Osteoblast (primary cell): ENCODE measurements around the gene ITPRID2. TPM values are rescaled to one million over a fixed set of nuclear protein-coding genes. Genes with fewer than 3 reads are reported as not detected.
"Not testable (repeated sequence)": the region's sequence is repeated elsewhere in the genome, so short reads cannot be mapped to it uniquely, and the experiment has no call there.

Experiments used
- DNase-seq: peaks from one replicate; pipeline ENCODE4 v3.0.0; 2011; ENCODE audit warnings: low spot score, mixed read lengths; ENCODE audit not compliant: insufficient read length; ENCODE audit errors: missing footprints
- H2AFZ ChIP-seq: 2 replicates; pipeline ENCODE4 v1.6.0; 2011; ENCODE audit warnings: mild to moderate bottlenecking, low read length
- H3K27ac ChIP-seq: 2 replicates; pipeline ENCODE4 v1.5.1; 2011; ENCODE audit warnings: mild to moderate bottlenecking, low read depth, low read length, moderate library complexity
- H3K27me3 ChIP-seq: 2 replicates; pipeline ENCODE4 v1.6.0; 2012; ENCODE audit warnings: mild to moderate bottlenecking, control low read depth, inconsistent platforms, low read length, moderate library complexity; ENCODE audit not compliant: insufficient read depth
- H3K36me3 ChIP-seq: 2 replicates; pipeline ENCODE4 v1.5.1; 2011; ENCODE audit warnings: mild to moderate bottlenecking, low read length, control low read depth, moderate library complexity; ENCODE audit not compliant: insufficient read depth
- H3K4me1 ChIP-seq: 2 replicates; pipeline ENCODE4 v1.5.1; 2011; ENCODE audit warnings: mild to moderate bottlenecking, low read length, control low read depth, moderate library complexity; ENCODE audit not compliant: insufficient read depth
- H3K4me2 ChIP-seq: 2 replicates; pipeline ENCODE4 v1.6.0; 2011; ENCODE audit warnings: mild to moderate bottlenecking, low read length; ENCODE audit not compliant: insufficient read depth
- H3K4me3 ChIP-seq: fragments of 200-600 bp; sonication (generic); 3 replicates; pipeline ENCODE4 v1.5.1; 2012; ENCODE audit warnings: mild to moderate bottlenecking, low read length, inconsistent platforms; ENCODE audit not compliant: insufficient read depth
- H3K79me2 ChIP-seq: 2 replicates; pipeline ENCODE4 v1.6.0; 2012; ENCODE audit warnings: mild to moderate bottlenecking, low read length, control low read depth, inconsistent platforms; ENCODE audit not compliant: insufficient read depth
- H3K9me3 ChIP-seq: 2 replicates; pipeline ENCODE4 v1.5.1; 2011; ENCODE audit warnings: low read depth, low read length, control low read depth
- H4K20me1 ChIP-seq: 2 replicates; pipeline ENCODE4 v1.6.0; 2012; ENCODE audit warnings: mild to moderate bottlenecking, low read length, control low read depth; ENCODE audit not compliant: insufficient read depth
- total RNA-seq: library from RNA; depleted of rRNA; stranded (reverse); fragments of >200 nt; gene quantifications from 2 replicates; pipeline ENCODE4 v1.2.3, GENCODE V29; 2012
- TF ChIP-seq, protein P1 (sequence below): IDR thresholded peaks from 2 replicates; pipeline ENCODE4 v1.5.1; 2011; ENCODE audit warnings: mild to moderate bottlenecking, low read depth, low read length, moderate library complexity; ENCODE audit errors: extremely low read depth

Gene ITPRID2
- total RNA-seq, 1 donor, result 108 TPM

DNA sequence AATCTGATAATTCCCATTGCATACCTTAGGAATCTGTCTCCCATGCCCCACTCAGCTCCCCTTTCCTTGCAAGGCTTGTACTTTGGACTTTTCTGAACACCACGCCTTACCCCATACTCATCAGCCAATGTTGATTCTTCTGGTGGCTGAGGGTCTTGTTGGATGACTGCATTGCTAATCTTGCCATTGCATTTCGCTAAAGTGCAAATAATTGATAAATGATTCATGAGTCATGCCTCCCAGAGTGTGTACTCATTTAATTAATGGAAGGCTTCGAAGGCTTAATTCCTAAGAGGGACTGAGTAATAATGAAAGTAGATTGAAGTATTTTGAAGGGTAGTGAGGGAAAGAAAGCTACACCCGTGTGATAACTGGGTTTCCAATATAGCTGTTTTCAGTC is 66.1 kb downstream of the ITPRID2 start:
- TF ChIP-seq, protein P1, sequence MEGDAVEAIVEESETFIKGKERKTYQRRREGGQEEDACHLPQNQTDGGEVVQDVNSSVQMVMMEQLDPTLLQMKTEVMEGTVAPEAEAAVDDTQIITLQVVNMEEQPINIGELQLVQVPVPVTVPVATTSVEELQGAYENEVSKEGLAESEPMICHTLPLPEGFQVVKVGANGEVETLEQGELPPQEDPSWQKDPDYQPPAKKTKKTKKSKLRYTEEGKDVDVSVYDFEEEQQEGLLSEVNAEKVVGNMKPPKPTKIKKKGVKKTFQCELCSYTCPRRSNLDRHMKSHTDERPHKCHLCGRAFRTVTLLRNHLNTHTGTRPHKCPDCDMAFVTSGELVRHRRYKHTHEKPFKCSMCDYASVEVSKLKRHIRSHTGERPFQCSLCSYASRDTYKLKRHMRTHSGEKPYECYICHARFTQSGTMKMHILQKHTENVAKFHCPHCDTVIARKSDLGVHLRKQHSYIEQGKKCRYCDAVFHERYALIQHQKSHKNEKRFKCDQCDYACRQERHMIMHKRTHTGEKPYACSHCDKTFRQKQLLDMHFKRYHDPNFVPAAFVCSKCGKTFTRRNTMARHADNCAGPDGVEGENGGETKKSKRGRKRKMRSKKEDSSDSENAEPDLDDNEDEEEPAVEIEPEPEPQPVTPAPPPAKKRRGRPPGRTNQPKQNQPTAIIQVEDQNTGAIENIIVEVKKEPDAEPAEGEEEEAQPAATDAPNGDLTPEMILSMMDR, result no peak
- no peak overlapping the region for H3K4me2 ChIP-seq
- no peak for DNase-seq
- no peaks in the 10 kb centered on the region for H4K20me1 ChIP-seq
- H3K9me3 ChIP-seq, result no peaks in the 10 kb centered on the region
- H3K4me1 ChIP-seq, result peaks cover 19% of the 10 kb centered on the region
- H3K27me3 ChIP-seq, result no peaks in the 10 kb centered on the region
- H2AFZ ChIP-seq, result no peak overlapping the region
- H3K79me2 ChIP-seq, result no peaks in the 10 kb centered on the region
- H3K36me3 ChIP-seq, result no peaks in the 10 kb centered on the region
- no peak overlapping the region for H3K4me3 ChIP-seq
- no peak overlapping the region for H3K27ac ChIP-seq

- no peak for DNase-seq
- H3K9me3 ChIP-seq, result no peaks in the 10 kb centered on the region
- H3K27ac ChIP-seq, result no peak overlapping the region
- H2AFZ ChIP-seq, result no peak overlapping the region
- H3K36me3 ChIP-seq, result no peaks in the 10 kb centered on the region
- TF ChIP-seq, protein P1, result no peak
- H3K4me1 ChIP-seq, result peaks cover 15% of the 10 kb centered on the region
- no peaks in the 10 kb centered on the region for H4K20me1 ChIP-seq
- no peaks in the 10 kb centered on the region for H3K27me3 ChIP-seq
- H3K79me2 ChIP-seq, result no peaks in the 10 kb centered on the region
- no peak overlapping the region for H3K4me3 ChIP-seq
- no peak overlapping the region for H3K4me2 ChIP-seq
Measured at GRCh38 chr2:181958726-181959125, 67.2 kb downstream of the ITPRID2 start.

GRCh38 chr2:181959508-181959907 is 68.0 kb downstream of the ITPRID2 start:
- H4K20me1 ChIP-seq, result no peaks in the 10 kb centered on the region
- DNase-seq, result no peak
- no peak overlapping the region for H3K27ac ChIP-seq
- peaks cover 10% of the 10 kb centered on the region for H3K4me1 ChIP-seq
- H3K4me2 ChIP-seq, result no peak overlapping the region
- H3K79me2 ChIP-seq, result no peaks in the 10 kb centered on the region
- no peaks in the 10 kb centered on the region for H3K9me3 ChIP-seq
- TF ChIP-seq, protein P1, result no peak
- H3K27me3 ChIP-seq, result no peaks in the 10 kb centered on the region
- H3K36me3 ChIP-seq, result no peaks in the 10 kb centered on the region
- H2AFZ ChIP-seq, result no peak overlapping the region
- H3K4me3 ChIP-seq, result no peak overlapping the region

- H3K27me3 ChIP-seq, result not testable (repeated sequence)
Measured at GRCh38 chr2:181961167-181961566, 69.6 kb downstream of the ITPRID2 start.

More at GRCh38 chr2:181961167-181961566, 69.6 kb downstream of the ITPRID2 start:
- not testable (repeated sequence) for H2AFZ ChIP-seq, H3K9me3 ChIP-seq, H3K27ac ChIP-seq, H4K20me1 ChIP-seq, H3K36me3 ChIP-seq, H3K4me1 ChIP-seq, DNase-seq, H3K4me3 ChIP-seq, H3K79me2 ChIP-seq, H3K4me2 ChIP-seq
